ENCODE measurements around the gene HNRNPA2B1. TPM values are rescaled to one million over a fixed set of nuclear protein-coding genes. Genes with fewer than 3 reads are reported as not detected.

The HNRNPA2B1 gene
- 1,000 to 10,000 TPM; 1,474 to 1,810 (median 1,601) TPM for polyA plus RNA-seq (ENCODE audit: insufficient read length in 3 of 3)

GRCh38 chr7:26200444-26201246 lies at the start of gene HNRNPA2B1:
TSS of gene HNRNPA2B1 (minus strand) at chr7:26200746. CDS start at chr7:26200577, 169 bp downstream.
- DNase-seq (ENCODE audit: low read depth in 3 of 3, low spot score in 2 of 3) = peak; percentile 99 to 100 (median 100)

GRCh38 chr7:26250239-26250638 lies 49.7 kb upstream of the HNRNPA2B1 start:
- no peak for DNase-seq (ENCODE audit: low read depth in 3 of 3, low spot score in 2 of 3)

- DNase-seq (ENCODE audit: low read depth in 3 of 3, low spot score in 2 of 3) = no peak
Observed at GRCh38 chr7:26245150-26245549, 44.6 kb upstream of the HNRNPA2B1 start.

- no peak for DNase-seq (ENCODE audit: low read depth in 3 of 3, low spot score in 2 of 3)
Observed at GRCh38 chr7:26238032-26238431, 37.5 kb upstream of the HNRNPA2B1 start.

- DNase-seq (ENCODE audit: low read depth in 3 of 3, low spot score in 2 of 3) = no peak
Observed at GRCh38 chr7:26237035-26237807, 36.7 kb upstream of the HNRNPA2B1 start.

- DNase-seq (ENCODE audit: low read depth in 3 of 3, low spot score in 2 of 3) = no peak
Observed at GRCh38 chr7:26233902-26234511, 33.5 kb upstream of the HNRNPA2B1 start.

GRCh38 chr7:26227987-26228386 lies 27.4 kb upstream of the HNRNPA2B1 start:
- no peak for DNase-seq (ENCODE audit: low read depth in 3 of 3, low spot score in 2 of 3)

- no peak for DNase-seq (ENCODE audit: low read depth in 3 of 3, low spot score in 2 of 3)
Observed at GRCh38 chr7:26224359-26224758, 23.8 kb upstream of the HNRNPA2B1 start.

- no peak for DNase-seq (ENCODE audit: low read depth in 3 of 3, low spot score in 2 of 3)
Observed at GRCh38 chr7:26216049-26216448, 15.5 kb upstream of the HNRNPA2B1 start.

GRCh38 chr7:26213807-26214515 lies 13.4 kb upstream of the HNRNPA2B1 start:
- DNase-seq (ENCODE audit: low read depth in 3 of 3, low spot score in 2 of 3) = no peak

- DNase-seq (ENCODE audit: low read depth in 3 of 3, low spot score in 2 of 3) = no peak
Observed at GRCh38 chr7:26212921-26213718, 12.6 kb upstream of the HNRNPA2B1 start.

- DNase-seq (ENCODE audit: low read depth in 3 of 3, low spot score in 2 of 3) = no peak
Observed at GRCh38 chr7:26208040-26208439, 7.5 kb upstream of the HNRNPA2B1 start.

GRCh38 chr7:26203016-26203415 lies 2.5 kb upstream of the HNRNPA2B1 start:
- DNase-seq (ENCODE audit: low read depth in 3 of 3, low spot score in 2 of 3) = no peak

GRCh38 chr7:26202019-26202990 lies 1.8 kb upstream of the HNRNPA2B1 start:
- DNase-seq (ENCODE audit: low read depth in 3 of 3, low spot score in 2 of 3) = peak in 2 of 3 donors; percentile 32 to 41

GRCh38 chr7:26201247-26202018 lies 887 bp upstream of the HNRNPA2B1 start, which contains the start of gene CBX3:
TSS of gene CBX3 (plus strand) at chr7:26201745. CDS start at chr7:26202999, 1,254 bp downstream.
- peak in 1 of 3 donors; percentile 85 for DNase-seq (ENCODE audit: low read depth in 3 of 3, low spot score in 2 of 3)

- DNase-seq (ENCODE audit: low read depth in 3 of 3, low spot score in 2 of 3) = peak in 2 of 3 donors; percentile 55 to 78
Observed at GRCh38 chr7:26200038-26200443, 505 bp downstream of the HNRNPA2B1 start.

- DNase-seq (ENCODE audit: low read depth in 3 of 3, low spot score in 2 of 3) = peak in 1 of 3 donors; percentile 69
Observed at GRCh38 chr7:26199301-26200037, 1.1 kb downstream of the HNRNPA2B1 start.

Measured in right renal cortex interstitium (tissue), 3 donors.